HS-27A (cell line): ENCODE measurements around the gene QPCTL.
"Not testable (repeated sequence)": the region's sequence is repeated elsewhere in the genome, so short reads cannot be mapped to it uniquely, and the experiment has no call there.

Experiments
- DNase-seq: peaks from one replicate; pipeline ENCODE4 v3.0.0-alpha.2; 2012; ENCODE audit warnings: low read depth, missing footprints

QPCTL gene

DNA sequence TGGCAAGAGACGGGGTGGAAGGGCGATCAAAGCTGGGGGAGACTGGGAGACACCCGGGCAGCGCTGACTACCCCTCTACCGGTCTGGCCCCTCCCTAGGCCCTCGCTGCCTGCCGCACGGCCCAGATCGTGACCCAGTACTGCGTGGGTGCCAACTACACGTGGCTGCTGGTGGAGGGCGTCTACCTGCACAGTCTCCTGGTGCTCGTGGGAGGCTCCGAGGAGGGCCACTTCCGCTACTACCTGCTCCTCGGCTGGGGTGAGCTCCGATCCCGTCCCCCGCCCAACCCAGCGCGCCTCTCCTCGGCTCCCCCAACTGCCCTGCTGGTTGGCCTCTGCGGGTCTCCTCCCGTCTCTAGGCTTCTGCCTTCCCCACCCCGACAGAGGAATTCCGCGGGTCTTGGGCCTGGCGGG lies 15.6 kb upstream of the QPCTL start:
- DNase-seq = no peak

DNA sequence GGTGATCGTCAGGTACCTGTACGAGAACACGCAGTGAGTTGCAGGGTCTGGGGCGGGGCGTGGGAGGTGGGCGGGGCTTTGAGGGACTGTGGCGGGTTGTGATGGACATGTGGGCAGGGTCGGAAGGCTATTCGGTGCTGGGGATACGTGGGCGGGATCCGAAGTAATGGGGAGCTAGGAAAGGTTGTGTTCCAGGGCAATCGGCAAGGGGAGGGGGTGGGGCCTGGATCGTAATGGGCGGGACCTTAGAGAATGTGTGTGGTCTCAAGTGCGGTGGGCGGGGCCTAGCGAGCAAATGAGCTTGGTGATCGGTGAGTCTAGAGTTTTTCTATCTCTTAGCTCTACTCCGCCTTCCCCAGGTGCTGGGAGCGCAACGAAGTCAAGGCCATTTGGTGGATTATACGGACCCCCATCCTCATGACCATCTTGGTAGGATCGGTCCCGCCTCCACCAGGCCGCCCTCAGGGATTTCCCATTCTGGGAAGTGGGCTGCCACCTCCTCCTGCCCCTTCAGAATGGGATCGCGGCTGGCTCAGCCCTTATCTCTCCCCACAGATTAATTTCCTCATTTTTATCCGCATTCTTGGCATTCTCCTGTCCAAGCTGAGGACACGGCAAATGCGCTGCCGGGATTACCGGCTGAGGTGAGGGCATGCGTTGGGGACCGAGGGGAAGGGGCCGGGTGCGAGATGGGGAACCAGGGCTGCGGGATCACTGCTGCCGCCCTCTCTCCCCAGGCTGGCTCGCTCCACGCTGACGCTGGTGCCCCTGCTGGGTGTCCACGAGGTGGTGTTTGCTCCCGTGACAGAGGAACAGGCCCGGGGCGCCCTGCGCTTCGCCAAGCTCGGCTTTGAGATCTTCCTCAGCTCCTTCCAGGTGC lies 14.9 kb upstream of the QPCTL start:
- no peak for DNase-seq

DNA sequence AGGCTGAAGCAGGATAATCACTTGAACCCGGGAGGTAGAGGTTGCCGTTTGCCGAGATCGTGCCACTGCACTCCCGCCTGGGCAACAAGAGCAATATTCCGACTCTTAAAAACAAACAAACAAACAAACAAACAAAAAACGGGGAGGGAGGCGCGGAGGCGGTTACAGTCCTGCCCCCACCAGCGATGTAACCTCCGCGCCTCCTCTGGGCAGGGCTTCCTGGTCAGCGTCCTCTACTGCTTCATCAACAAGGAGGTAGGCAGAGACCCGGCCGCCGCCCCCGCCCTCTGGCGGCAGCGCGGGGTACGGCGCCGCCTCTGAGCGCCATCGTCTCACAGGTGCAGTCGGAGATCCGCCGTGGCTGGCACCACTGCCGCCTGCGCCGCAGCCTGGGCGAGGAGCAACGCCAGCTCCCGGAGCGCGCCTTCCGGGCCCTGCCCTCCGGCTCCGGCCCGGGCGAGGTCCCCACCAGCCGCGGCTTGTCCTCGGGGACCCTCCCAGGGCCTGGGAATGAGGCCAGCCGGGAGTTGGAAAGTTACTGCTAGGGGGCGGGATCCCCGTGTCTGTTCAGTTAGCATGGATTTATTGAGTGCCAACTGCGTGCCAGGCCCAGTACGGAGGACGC lies 11.0 kb upstream of the QPCTL start:
- peak; percentile 34 for DNase-seq

DNA sequence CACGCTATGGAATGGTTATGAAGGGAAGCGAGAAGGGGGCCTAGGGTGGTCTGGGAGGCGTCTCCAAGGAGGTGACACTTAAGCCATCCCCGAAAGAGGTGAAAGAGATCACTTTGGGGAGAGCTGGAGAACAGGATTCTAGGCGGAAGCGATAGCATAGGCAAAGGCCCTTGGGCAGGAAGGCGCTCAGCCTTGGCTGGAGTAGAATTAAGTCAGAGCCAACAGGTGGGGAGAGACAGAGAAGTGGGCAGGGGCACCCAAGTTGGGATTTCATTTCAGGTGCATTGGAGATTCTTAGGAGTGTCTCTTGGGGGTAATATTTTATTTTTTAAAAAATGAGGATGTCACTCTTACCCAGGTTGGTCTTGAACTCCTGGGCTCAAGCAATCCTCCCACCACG lies 10.3 kb upstream of the QPCTL start:
- no peak for DNase-seq

DNA sequence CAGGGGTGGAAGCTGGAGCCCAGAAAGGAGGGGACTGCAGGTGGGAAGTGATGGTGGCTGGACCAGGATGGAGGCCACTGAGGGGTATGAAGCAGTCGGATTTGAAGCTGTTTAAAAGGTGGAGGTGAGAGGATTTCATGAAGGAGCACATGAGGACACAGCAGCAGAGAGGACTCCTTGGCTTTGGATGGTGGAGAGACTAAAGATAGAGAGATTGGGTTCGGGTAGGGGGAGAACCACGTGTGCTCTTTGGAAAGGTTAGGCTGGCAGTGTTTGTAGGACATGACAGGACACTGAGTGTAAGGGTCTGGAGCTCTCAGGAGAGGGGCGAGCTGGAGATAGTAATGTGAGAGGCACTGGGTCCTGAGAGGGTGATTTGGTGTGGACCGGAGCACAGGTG lies 9.6 kb upstream of the QPCTL start:
- no peak for DNase-seq

DNA sequence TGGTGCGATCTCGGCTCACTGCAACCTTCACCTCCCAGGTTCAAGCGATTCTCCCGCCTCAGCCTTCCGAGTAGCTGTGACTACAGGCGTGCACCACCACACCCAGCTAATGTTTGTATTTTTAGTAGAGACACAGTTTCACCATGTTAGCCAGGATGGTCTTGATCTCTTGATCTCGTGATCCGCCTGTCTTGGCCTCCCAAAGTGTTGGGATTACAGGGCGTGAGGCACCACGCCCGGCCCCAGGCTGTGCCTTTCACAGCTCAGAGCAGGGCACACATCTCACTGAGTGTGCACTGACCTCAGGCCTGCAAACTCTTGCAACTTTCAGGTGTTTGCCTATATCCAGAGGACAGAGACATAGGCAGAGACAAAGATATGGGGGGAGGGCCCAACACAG lies 7.4 kb upstream of the QPCTL start:
- DNase-seq = not testable (repeated sequence)

DNA sequence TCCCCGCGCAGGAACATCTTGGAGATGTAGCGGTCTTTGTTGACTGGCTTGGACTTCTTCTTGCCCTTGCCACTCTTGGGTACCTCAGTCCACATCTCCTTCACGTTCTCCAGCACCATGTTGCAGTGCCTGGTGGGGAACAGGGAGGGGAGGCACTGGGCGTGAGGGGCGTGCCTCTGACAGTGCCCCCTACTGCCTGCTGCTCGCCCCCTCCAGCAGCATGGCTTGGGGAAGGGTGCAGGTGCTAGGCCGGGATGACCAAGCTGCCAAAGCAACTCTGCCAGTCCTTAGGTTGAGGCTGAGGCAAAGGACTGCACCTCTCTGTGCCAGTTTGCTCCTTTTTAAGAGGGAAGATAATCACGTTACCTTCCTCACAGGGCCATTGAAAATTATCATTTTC lies 4.9 kb upstream of the QPCTL start:
- no peak for DNase-seq

DNA sequence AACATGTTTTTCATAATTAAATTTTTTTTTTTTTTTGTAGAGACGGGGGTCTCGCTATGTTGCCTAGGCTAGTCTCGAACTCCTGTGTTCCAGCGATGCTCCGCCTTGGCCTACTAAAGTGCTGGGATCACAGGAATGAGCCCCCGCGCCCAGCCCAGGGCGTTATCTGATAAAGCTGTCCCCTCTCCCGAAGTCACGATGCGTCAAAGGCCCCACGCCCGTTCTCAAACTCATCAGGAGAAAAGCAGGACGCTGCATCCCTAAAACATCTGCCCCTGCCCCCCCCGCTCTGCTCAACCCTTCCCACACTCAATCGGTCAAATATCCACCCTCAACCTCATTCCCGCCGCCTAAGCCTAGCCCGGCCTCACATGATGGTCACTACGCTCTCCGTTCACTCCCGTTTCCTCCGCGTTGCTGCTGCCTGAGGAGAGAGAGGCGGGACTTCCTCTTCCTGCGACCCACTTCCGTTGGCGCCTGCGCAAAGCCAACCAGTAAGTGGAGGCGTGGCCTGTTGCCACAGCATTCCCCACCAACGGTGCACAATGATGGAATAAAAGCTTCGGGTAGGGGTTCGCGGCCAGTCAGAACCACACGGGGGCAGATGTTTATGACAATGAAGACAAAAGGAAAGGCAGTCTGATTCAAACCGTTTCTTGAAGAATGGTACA lies 815 bp upstream of the QPCTL start, which contains the start of gene SNRPD2:
Gene SNRPD2, minus strand, starts transcription at position 438 of the 671 bp plus-strand sequence. Its CDS starts 65 bp downstream, at position 373.
- peak; percentile 96 for DNase-seq

DNA sequence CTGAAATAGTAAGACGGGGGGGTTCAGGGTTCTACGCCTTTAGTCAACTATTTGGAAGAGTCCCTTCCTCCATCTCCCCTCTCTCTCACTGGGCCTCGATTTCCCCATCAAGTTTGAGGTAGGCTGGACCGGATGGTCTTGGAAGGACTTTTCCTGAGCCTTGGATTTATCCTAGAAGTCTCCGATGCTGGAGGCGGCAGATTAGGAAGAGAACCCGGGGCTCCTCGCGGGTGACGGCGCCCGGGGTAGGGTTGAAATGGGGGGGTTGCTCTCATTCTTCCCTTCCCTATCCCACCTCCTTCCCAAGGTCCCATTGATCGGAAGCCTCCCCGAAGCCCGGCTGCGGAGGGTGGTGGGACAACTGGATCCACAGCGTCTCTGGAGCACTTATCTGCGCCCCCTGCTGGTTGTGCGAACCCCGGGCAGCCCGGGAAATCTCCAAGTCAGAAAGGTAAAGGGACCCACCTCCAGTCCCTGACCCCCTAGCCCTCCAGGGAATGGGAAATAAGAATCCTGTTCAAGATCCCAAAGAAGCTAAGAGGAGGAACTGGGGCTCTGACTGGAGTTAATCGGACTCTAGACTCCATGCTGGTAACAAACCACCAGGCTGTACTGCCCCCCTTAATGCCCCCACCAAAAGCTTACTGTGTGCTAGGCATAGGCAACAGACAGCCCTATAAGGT lies 781 bp downstream of the QPCTL start:
- peak; percentile 53 for DNase-seq

DNA sequence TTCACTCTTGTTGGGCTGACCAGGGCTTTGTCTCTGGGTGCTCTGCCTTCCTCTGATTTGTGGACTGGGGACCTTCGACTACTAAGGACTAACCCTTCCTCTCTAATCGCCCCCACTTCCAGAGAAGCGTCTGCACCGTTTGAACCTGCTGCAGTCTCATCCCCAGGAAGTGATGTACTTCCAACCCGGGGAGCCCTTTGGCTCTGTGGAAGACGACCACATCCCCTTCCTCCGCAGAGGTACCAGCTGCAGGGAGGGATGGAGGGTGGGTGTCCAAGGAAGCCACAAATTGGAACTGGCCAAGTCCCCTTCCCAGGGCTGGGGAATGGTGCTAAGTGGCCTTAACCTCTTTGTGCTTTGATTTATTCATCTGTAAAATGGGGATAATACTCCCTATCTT lies 9.2 kb downstream of the QPCTL start:
- no peak for DNase-seq

DNA sequence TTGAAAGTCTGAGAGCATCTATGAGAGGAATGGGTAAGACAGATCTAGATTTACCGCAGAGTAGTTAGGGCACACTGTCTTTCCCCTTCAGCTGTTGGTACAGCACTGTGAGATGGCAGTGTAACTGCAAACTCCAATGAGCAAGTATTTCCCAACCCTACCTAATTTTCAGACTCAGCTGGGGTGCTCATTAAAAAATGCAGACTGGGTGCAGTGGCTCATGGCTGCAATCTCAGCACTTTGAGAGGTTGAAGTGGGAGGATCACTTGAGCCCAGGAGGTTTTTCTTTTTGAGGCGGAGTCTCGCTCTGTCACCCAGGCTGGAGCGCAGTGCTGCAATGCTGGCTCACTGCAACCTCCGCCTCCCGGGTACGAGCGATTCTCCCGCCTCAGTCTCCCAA lies 12.6 kb downstream of the QPCTL start:
- no peak for DNase-seq

DNA sequence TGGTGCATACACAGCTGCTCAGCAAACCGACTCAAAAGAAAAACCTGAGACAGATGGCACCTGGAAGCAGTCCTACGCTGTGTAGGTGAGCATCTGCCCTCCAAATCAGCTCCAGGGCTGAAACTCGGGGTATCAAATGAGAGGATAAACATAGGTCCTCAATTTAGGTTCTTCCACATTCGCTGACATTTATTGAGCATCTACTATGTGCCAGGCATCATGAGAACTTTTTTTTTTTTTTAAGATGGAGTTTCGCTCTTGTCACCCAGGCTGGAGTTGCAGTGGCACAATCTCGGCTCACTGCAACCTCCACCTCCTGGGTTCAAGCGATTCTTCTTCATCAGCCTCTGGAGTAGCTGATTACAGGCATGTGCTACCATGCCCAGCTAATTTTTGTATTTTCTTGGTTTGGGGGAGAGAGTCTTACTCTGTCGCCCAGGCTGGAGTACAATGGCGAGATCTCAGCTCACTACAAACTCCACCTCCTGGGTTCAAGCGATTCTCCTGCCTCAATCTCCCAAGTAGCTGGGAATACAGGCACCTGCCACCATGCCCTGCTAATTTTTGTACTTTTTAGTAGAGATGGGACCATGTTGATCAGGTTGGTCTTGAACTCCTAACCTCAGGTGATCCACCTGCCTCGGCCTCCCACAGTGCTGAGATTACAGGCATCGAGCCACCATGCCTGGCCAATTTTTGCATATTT lies 13.4 kb downstream of the QPCTL start:
- DNase-seq = no peak

DNA sequence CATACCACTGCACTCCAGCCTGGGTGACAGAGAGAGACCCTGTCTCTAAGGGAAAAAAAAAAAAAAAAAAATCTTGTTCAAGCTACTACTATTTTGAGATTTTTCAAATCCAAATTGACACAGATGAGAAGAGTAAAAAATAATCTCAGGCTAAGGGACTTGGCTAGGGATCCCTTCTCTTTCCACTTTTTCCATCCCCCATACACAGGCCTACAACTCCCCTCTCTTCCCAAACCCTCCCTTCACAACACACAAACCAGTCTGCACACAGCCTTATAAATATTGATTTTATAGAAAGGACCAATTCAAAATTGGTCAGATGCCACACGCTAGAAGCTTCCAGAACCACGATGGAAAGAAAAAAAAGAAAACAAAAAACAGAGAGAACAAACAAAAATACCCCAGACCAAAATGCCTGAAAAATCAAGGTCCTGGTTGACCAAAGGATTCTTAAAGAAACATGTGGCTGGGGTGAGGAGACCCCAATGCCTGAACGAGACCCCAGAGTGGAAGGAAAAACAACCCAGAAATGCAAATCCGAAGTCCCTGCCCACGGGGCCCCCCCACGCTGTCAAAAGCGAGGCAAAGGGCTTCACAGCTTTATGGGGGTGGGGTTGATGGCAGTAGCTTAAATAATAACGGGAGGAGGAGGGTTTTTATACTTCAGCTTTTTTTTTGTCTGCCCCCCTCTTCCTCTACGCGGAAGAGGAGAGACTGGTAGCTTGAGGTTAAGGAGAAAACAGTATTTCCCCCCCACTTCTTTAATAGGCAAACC lies 18.1 kb downstream of the QPCTL start:
- DNase-seq = no peak

DNA sequence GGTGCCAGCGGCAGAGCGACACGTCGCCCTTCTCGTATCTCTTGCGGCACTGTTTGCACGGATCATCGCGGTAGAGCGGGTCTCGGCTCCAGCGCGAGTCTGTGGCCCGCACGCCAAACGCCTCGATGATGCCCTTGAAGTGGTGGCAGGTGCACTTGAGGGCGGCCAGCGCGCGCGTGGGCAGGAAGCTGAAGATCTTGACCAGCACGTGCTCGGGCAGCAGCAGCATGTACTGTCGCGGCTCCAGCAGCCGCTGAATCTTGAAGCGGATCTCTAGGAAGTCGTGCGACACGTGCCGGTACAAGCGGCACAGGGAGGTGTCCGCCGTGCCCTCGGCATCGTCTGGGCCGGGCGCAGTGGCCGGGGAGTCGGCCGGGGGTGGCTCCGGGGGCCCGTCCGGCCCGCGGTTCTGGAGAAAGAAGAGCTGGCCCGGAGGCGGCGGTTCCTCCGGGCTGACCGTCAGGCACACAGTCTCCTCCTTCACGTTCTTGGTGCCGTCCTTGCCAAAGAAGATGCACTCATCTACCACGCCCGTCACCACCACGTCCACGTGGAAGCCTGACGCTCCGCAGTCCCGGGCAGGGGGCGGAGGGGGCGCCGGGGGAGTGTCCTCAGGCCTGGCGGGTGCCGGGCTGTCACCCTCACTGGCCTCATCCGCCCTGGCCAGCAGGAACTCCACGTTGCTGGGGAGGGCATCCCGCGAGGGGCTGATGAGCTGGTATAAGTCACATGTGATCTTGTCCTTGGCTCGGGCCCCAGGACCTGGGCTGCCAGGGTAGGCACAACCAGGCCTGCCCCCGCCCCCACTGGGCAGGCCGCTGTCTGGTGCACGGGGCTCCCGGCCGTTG lies 19.6 kb downstream of the QPCTL start:
- DNase-seq = no peak

DNA sequence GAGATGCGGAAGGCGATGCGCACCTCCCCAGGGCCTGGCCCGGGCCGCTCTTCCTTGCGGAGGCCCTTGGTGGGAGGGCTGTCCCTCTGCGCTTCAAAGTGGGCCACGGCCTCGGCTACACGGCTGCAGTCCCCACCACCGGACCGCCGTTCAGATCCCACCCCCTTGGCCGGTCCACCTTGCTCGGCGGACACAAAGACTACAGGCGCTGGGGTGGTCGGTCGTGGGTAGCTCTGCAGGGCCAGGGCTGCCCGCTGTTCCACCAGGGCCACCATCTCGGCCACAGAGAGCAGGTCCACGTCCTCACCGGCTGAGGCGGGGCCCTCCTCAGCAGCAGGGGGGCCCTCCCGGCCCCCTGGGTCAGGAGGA lies 20.2 kb downstream of the QPCTL start:
- no peak for DNase-seq

DNA sequence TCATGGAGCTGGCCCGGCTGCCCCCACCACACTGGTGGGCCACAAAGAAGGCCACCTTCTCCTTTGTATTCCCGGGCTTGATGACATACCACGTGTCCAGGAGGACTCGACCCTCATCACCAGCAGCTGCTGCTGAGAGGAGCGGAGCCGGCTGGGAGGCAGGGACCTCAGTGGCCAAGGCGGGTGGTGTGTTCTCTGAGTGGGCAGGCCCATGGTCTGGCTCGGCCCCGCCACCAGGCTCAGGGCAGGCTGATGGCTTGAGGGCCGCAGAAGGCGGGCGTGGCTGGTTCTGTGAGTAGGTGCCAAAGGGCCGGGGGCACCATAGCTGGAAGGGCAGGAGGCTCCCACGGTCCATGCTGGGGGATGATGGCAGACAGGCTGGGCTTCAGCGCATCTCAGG lies 20.7 kb downstream of the QPCTL start:
- DNase-seq = no peak

DNA sequence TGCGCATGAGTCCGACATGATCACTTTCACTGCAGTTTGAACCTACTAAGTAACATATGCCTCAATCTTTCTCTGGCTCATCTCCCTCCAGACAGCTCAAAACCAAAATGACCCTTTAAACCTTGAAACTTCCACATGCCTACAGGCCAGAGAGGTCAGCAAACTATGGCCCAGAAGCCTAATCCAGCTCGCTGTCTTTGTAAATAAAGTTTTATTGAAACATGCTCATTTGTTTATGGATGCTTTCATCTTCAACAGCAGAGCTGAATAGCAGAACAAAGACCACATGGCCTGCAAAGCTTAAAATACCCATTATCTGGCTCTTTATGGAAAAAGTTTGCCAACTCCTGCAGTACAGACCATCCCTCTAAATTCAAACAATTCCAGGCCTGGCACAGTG lies 22.7 kb downstream of the QPCTL start:
- DNase-seq = no peak

DNA sequence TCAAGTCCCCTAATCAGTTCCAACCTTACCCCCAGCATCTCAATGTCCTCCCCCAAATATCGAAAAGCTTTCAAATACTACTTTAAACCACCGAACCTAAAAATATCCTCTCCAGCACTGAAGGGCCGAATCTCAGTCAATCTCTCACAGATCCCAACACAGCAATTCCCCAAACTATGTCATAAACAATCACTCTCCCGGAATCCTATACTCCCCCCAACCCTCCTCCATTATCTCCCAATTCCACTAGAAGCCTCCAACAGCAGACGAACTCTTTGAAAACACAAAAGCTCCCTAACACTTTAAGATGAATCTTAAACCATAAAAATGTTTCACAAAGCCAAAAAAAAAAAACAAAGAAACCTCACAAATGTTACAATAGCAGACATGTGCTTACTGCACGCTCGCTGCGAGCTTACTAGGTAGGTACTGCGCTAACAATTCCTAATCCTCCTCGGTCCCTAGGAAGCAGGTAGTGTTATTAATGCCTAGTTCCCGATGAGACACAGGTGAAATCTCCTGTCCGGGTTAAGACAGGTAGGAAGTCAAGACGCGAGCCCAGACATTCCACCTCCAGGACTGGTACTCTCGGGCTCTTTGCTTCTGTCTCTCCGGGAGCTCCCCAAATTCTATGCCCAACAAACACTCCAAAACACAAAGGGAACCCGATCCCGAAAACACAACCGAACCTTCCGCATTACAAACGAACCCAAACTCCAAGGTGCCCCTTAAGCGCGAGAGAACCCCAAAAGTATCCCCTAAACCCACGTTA lies 24.1 kb downstream of the QPCTL start:
- no peak for DNase-seq
